IMR-90 (cell line): ENCODE results near the gene DDX39A. TPM values are rescaled to one million over a fixed set of nuclear protein-coding genes. Genes with fewer than 3 reads are reported as not detected.

Experiments
- ATAC-seq: fragments of 200-7000 bp; cut with Tn5 transposase; 2 replicates; pipeline ENCODE4 v1.9.1; 2020; ENCODE audit warnings: low read depth, mild to moderate bottlenecking, moderate library complexity
- BruUV-seq: library from RNA; stranded (reverse); fragments of 400-500 nt; replicated peaks from 2 replicates; lab custom pipeline; 2021; lab: Mats Ljungman, UMichigan
- CTCF ChIA-PET: fragments of 300-600 bp; formaldehyde crosslinking; extraction: SDS; loops from one replicate; lab custom pipeline; 2021; ENCODE audit warnings: antibody characterized with exemption; lab: Yijun Ruan, JAX
- POLR2A ChIA-PET: fragments of 300-600 bp; sonication (Branson Sonifier 250); formaldehyde crosslinking; loops from one replicate; lab custom pipeline; 2022; ENCODE audit warnings: antibody characterized with exemption; ENCODE audit not compliant: unreplicated experiment; lab: Charles Lee
- DNase-seq: peaks from one replicate; pipeline ENCODE4 v3.0.0; 2013
- H2AFZ ChIP-seq: replicated peaks from 2 replicates; pipeline ENCODE3; 2013; ENCODE audit warnings: low read length, mild to moderate bottlenecking; ENCODE audit not compliant: poor library complexity
- H2AK5ac ChIP-seq: 2 replicates; pipeline ENCODE4 v1.6.1; 2013; ENCODE audit warnings: low read depth, low read length, inconsistent platforms
- H2AK9ac ChIP-seq: replicated peaks from 2 replicates; pipeline ENCODE3; 2013; ENCODE audit warnings: mild to moderate bottlenecking, low read depth, low read length, moderate library complexity; ENCODE audit not compliant: poor library complexity
- H2BK120ac ChIP-seq: 2 replicates; pipeline ENCODE4 v1.6.1; 2013; ENCODE audit warnings: low read depth, low read length, inconsistent platforms
- H2BK15ac ChIP-seq: 3 replicates; pipeline ENCODE4 v1.6.1; 2013; ENCODE audit warnings: low read depth, low read length, inconsistent platforms
- H2BK20ac ChIP-seq: 2 replicates; pipeline ENCODE4 v1.6.1; 2013; ENCODE audit warnings: low read depth, mild to moderate bottlenecking, inconsistent platforms, low read length, moderate library complexity
- H2BK5ac ChIP-seq: 2 replicates; pipeline ENCODE4 v1.6.1; 2013; ENCODE audit warnings: mild to moderate bottlenecking, low read depth, low read length, inconsistent platforms; ENCODE audit not compliant: poor library complexity, severe bottlenecking
- H3K14ac ChIP-seq: replicated peaks from 2 replicates; pipeline ENCODE4 v1.6.1; 2013; ENCODE audit warnings: low read depth, low read length, inconsistent platforms
- H3K18ac ChIP-seq: 2 replicates; pipeline ENCODE4 v1.6.1; 2013; ENCODE audit warnings: low read depth, low read length, control low read depth
- H3K23ac ChIP-seq: 2 replicates; pipeline ENCODE4 v1.6.1; 2013; ENCODE audit warnings: low read depth, low read length, inconsistent platforms
- H3K27ac ChIP-seq: 2 replicates; pipeline ENCODE4 v1.5.1; 2013; ENCODE audit warnings: mild to moderate bottlenecking, control low read depth, low read length; ENCODE audit not compliant: insufficient read depth
- H3K27me3 ChIP-seq: 2 replicates; pipeline ENCODE4 v1.6.1; 2013; ENCODE audit warnings: low read length; ENCODE audit not compliant: control insufficient read depth, insufficient read depth
- H3K36me3 ChIP-seq: 2 replicates; pipeline ENCODE4 v1.6.1; 2013; ENCODE audit warnings: low read length, mixed read lengths; ENCODE audit not compliant: control insufficient read depth, insufficient read depth
- H3K4ac ChIP-seq: 2 replicates; pipeline ENCODE4 v1.6.1; 2013; ENCODE audit warnings: low read depth, low read length, inconsistent platforms
- H3K4me1 ChIP-seq: 2 replicates; pipeline ENCODE4 v1.6.1; 2013; ENCODE audit warnings: low read length, mixed read lengths; ENCODE audit not compliant: control insufficient read depth, insufficient read depth
- H3K4me2 ChIP-seq: 2 replicates; pipeline ENCODE4 v1.6.1; 2013; ENCODE audit warnings: low read depth, mild to moderate bottlenecking, control low read depth, low read length, moderate library complexity
- H3K4me3 ChIP-seq: 2 replicates; pipeline ENCODE4 v1.5.1; 2013; ENCODE audit warnings: low read depth, mild to moderate bottlenecking, control low read depth, low read length, moderate library complexity; ENCODE audit not compliant: insufficient read depth
- H3K56ac ChIP-seq: 2 replicates; pipeline ENCODE4 v1.6.1; 2013; ENCODE audit warnings: low read length, inconsistent platforms; ENCODE audit not compliant: insufficient read depth; ENCODE audit errors: extremely low read depth
- H3K79me1 ChIP-seq, 2 experiments: 2 replicates each; pipeline ENCODE4 v1.6.1; 2013; ENCODE audit warnings: low read length in 2 of 2, inconsistent platforms in 1 of 2, low read depth in 1 of 2
- H3K9ac ChIP-seq: 2 replicates; pipeline ENCODE4 v1.6.1; 2013; ENCODE audit warnings: low read depth, low read length, control low read depth
- H3K9me1 ChIP-seq: 2 replicates; pipeline ENCODE4 v1.6.1; 2013; ENCODE audit warnings: low read length, inconsistent platforms; ENCODE audit not compliant: insufficient read depth
- H3K9me3 ChIP-seq: 2 replicates; pipeline ENCODE4 v1.6.1; 2013; ENCODE audit warnings: low read length; ENCODE audit not compliant: control insufficient read depth, insufficient read depth
- H4K20me1 ChIP-seq: 2 replicates; pipeline ENCODE4 v1.6.1; 2013; ENCODE audit warnings: low read length, inconsistent platforms; ENCODE audit not compliant: insufficient read depth
- H4K5ac ChIP-seq: 2 replicates; pipeline ENCODE4 v1.6.1; 2013; ENCODE audit warnings: mild to moderate bottlenecking, low read depth, low read length, control low read depth
- H4K8ac ChIP-seq, 2 experiments: 2 replicates each; pipeline ENCODE4 v1.6.1; 2013; ENCODE audit warnings: low read depth in 2 of 2, low read length in 2 of 2, control low read depth in 1 of 2, inconsistent platforms in 1 of 2
- H4K91ac ChIP-seq: 2 replicates; pipeline ENCODE4 v1.6.1; 2013; ENCODE audit warnings: low read depth, low read length, inconsistent platforms; ENCODE audit not compliant: insufficient read depth
- MXI1 ChIP-seq: IDR thresholded peaks from 2 replicates; pipeline ENCODE4 v1.6.1; 2012; ENCODE audit warnings: low read depth, mild to moderate bottlenecking, low read length, moderate library complexity, borderline replicate concordance
- NFE2L2 ChIP-seq: fragments of 150-350 bp; IDR thresholded peaks from 2 replicates; pipeline ENCODE4 v1.6.1; 2016; ENCODE audit warnings: low read depth, mild to moderate bottlenecking, low read length
- WGBS, 2 experiments: methylation state at CpG; one replicate each; pipeline versions ENCODE4 v1.1.5 to v1.1.7; 2013; ENCODE audit warnings: missing lambda C conversion rate in 2 of 2; ENCODE audit not compliant: insufficient read length in 1 of 2; ENCODE audit errors: extremely low coverage in 2 of 2; 5-methylcytosine and 5-hydroxymethylcytosine counted together
- dilution Hi-C: fragments of 300-500 bp; cut with HindIII; formaldehyde crosslinking; loops from one replicate; pipeline ENCODE4 v1.14.3; 2018; ENCODE audit warnings: low sequenced_read_pairs; ENCODE audit not compliant: unreplicated experiment
- in situ Hi-C: fragments of 300-500 bp; cut with MboI; formaldehyde crosslinking; loops from 3 replicates; pipeline ENCODE4 v1.14.3; 2019; ENCODE audit warnings: low sequenced_read_pairs, inconsistent platforms, mixed read lengths
- intact Hi-C: fragments of 100-400 bp; cut with micrococcal nuclease; formaldehyde crosslinking; loops from 2 replicates; pipeline ENCODE4 v1.10.0; 2022
- polyA plus RNA-seq, 3 experiments: library from polyadenylated mRNA; depleted of rRNA; stranded (reverse); fragments of >200 nt; gene quantifications; 2 replicates each; pipeline ENCODE4 v1.2.3, GENCODE V29; 2012; ENCODE audit warnings: low replicate concordance in 1 of 3
- total RNA-seq: library from RNA; depleted of rRNA; stranded (reverse); fragments of >200 nt; gene quantifications from 2 replicates; pipeline ENCODE4 v1.2.3, GENCODE V29; 2012

DDX39A gene
- total and polyA plus RNA-seq, 2 of the 4 experiments (the other 2 are of a cell fraction) = 82.5 to 83.0 TPM

DNA sequence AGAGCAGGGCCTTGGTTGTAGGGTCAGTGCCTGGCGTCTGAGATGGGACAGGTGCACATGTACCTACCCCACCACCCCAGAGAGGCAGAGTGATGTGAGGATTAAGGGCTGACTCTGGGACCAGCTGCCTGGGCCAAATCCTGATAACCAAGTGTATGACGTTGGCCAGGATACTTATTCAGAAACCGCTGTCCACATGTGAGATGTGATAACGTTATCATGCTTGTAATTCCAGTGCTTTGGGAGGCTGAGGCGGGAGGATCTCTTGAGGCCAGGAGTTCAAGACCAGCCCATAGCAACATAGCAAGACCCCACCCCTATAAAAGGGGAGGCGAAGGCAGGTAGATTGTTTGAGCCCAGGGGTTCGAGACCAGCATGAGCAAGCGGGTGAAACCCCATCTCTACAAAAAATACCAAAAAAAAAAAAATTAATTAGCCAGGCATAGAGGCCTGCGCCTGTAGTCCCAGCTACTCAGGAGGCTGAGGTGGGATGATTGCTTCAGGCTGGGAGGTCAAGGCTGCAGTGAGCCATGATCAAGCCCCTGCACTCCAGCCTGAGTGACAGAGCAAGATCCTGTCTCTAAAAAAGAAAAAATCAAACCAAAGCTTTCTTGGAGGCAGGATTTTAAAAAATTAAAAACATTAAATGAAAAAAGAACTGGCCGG is 27.9 kb downstream of the DDX39A start:
- POLR2A ChIA-PET = no interaction called here
- dilution Hi-C loops (no loop called here), intact Hi-C loops (no loop called here), in situ Hi-C loops (no loop called here)
- H3K4me1 ChIP-seq = no peaks in the 10 kb centered on the region
- H2BK15ac ChIP-seq = no peak overlapping the region
- H3K4me2 ChIP-seq = no peak overlapping the region
- no peak overlapping the region for H3K4me3 ChIP-seq
- H2BK120ac ChIP-seq = no peak overlapping the region
- H3K56ac ChIP-seq = no peak overlapping the region
- no peak overlapping the region for H2AK5ac ChIP-seq
- H3K79me1 ChIP-seq = peaks cover 0 to 6% of the 10 kb centered on the region in 2 experiments; a peak in 1 of 4 replicates
- no peak overlapping the region for H4K8ac ChIP-seq
- DNase-seq (no peak), ATAC-seq (no peak)
- H3K4ac ChIP-seq = no peak overlapping the region
- H2BK20ac ChIP-seq = no peak overlapping the region
- no peak overlapping the region for H3K27ac ChIP-seq
- TF ChIP-seq MXI1 (no peak), NFE2L2 (no peak)
- H3K9me3 ChIP-seq = no peaks in the 10 kb centered on the region
- no peak overlapping the region for H4K91ac ChIP-seq
- peaks cover 7% of the 10 kb centered on the region for H3K36me3 ChIP-seq
- CTCF ChIA-PET = no interaction called here
- no peak overlapping the region for H4K5ac ChIP-seq
- H3K9me1 ChIP-seq = 0 out of 2 replicates have a peak, but pooled peaks cover 3% of the 10 kb centered on the region
- no peak overlapping the region for H3K23ac ChIP-seq
- no peak overlapping the region for H3K14ac ChIP-seq
- no peak overlapping the region for H2AK9ac ChIP-seq
- no peaks in the 10 kb centered on the region for H4K20me1 ChIP-seq
- WGBS, 2 experiments = 83% methylated on average over 1 of the region's 10 CpGs; no CpG with 5 or more reads in 1 of the 2 experiments
- H3K18ac ChIP-seq = no peak overlapping the region
- H2BK5ac ChIP-seq = no peak overlapping the region
- no peak overlapping the region for H3K9ac ChIP-seq
- no TSS peak for BruUV-seq
- no peak overlapping the region for H2AFZ ChIP-seq
- H3K27me3 ChIP-seq = no peaks in the 10 kb centered on the region
